ENCODE results near the gene ADGRL3.

- TF ChIP-seq RAD21 (IDR thresholded peaks at IDR 0.05) (no peak), CTCF (IDR thresholded peaks at IDR 0.05; ENCODE audit: low read depth, low read length, missing input control) (no peak), YY1 (IDR thresholded peaks at IDR 0.05) (no peak), EGR1 (IDR thresholded peaks at IDR 0.05; ENCODE audit: low read depth in 2 of 2) (no peak), ZBTB33 (IDR thresholded peaks at IDR 0.05) (no peak), MAX (IDR thresholded peaks at IDR 0.05) (no peak), REST (IDR thresholded peaks at IDR 0.05) (no peak), GABPA (IDR thresholded peaks at IDR 0.05 in 1 of 2, conservative IDR thresholded peaks at IDR 0.05 in 1 of 2) (no peak), TAF1 (conservative IDR thresholded peaks at IDR 0.05) (no peak), RXRA (IDR thresholded peaks at IDR 0.05) (no peak)
Observed at GRCh38 chr4:61571761-61572559, 371.8 kb downstream of the ADGRL3 start.

All from liver (tissue), 3 donors.